Cardiac septum (tissue), 1 donor: Measurements from ENCODE around the gene AKAP13. TPM values are rescaled to one million over a fixed set of nuclear protein-coding genes. Genes with fewer than 3 reads are reported as not detected.

ENCODE experiments used
- DNase-seq: peaks from one replicate; pipeline ENCODE4 v3.0.0-alpha.2; 2020; ENCODE audit warnings: low spot score
- intact Hi-C: fragments of 100-400 bp; cut with DNase I; formaldehyde crosslinking; loops from one replicate; pipeline ENCODE4 v1.14.0; 2022
- total RNA-seq: library from RNA; stranded (reverse); fragmentation: NEBNext Ultra II Directional; extraction: Animal tissue kit (Norgen Biotek cat#: 25700); gene quantifications from one replicate; pipeline ENCODE4 v1.2.1, GENCODE V29; 2021
- donor health status: DM: no; HTN: no; CAD: no.

AKAP13 gene
- total RNA-seq, 1 donor from 2014 or later = 458 TPM

GRCh38 chr15:85404176-85404917 is 23.9 kb downstream of the AKAP13 start:
- intact Hi-C loops = loop anchor here (5.0 kb wide), 1 partner anchor 48 kb away; no protein-coding TSS in a partner anchor
- DNase-seq = no peak

- DNase-seq = no peak
- intact Hi-C loops = loop anchor here (5.0 kb wide), 1 partner anchor 47 kb away; no protein-coding TSS in a partner anchor
Measured at GRCh38 chr15:85404918-85405866, 24.8 kb downstream of the AKAP13 start.

- no peak for DNase-seq
- intact Hi-C loops = no loop called here
Measured at GRCh38 chr15:85406916-85407315, 26.5 kb downstream of the AKAP13 start.

- intact Hi-C loops = no loop called here
- DNase-seq = no peak
Measured at GRCh38 chr15:85407421-85408269, 27.2 kb downstream of the AKAP13 start.

GRCh38 chr15:85408270-85408746 is 27.9 kb downstream of the AKAP13 start:
- DNase-seq = no peak
- intact Hi-C loops = no loop called here

GRCh38 chr15:85412066-85412465 is 31.7 kb downstream of the AKAP13 start:
- intact Hi-C loops = loop anchor here (10.0 kb wide), 1 partner anchor 837 kb away; no protein-coding TSS in a partner anchor
- no peak for DNase-seq

GRCh38 chr15:85412956-85413854 is 32.8 kb downstream of the AKAP13 start:
- intact Hi-C loops = loop anchor here (10.0 kb wide), 1 partner anchor 838 kb away; no protein-coding TSS in a partner anchor
- peak; percentile 81 for DNase-seq

- intact Hi-C loops = loop anchor here (10.0 kb wide), 1 partner anchor 839 kb away; no protein-coding TSS in a partner anchor
- DNase-seq = no peak
Measured at GRCh38 chr15:85414037-85414436, 33.6 kb downstream of the AKAP13 start.

GRCh38 chr15:85414495-85414894 is 34.1 kb downstream of the AKAP13 start:
- intact Hi-C loops = loop anchor here (10.0 kb wide), 1 partner anchor 840 kb away; no protein-coding TSS in a partner anchor
- DNase-seq = no peak

GRCh38 chr15:85414991-85415390 is 34.6 kb downstream of the AKAP13 start:
- intact Hi-C loops = loop anchor here (10.0 kb wide), 1 partner anchor 840 kb away; no protein-coding TSS in a partner anchor
- no peak for DNase-seq

GRCh38 chr15:85415783-85416182 is 35.4 kb downstream of the AKAP13 start:
- intact Hi-C loops = loop anchor here (10.0 kb wide), 1 partner anchor 841 kb away; no protein-coding TSS in a partner anchor
- DNase-seq = no peak

GRCh38 chr15:85417276-85417675 is 36.9 kb downstream of the AKAP13 start:
- intact Hi-C loops = loop anchor here (10.0 kb wide), 1 partner anchor 842 kb away; no protein-coding TSS in a partner anchor
- DNase-seq = no peak

GRCh38 chr15:85419161-85419560 is 38.8 kb downstream of the AKAP13 start:
- intact Hi-C loops = loop anchor here (10.0 kb wide), 1 partner anchor 844 kb away; no protein-coding TSS in a partner anchor
- no peak for DNase-seq

- DNase-seq = no peak
- intact Hi-C loops = loop anchor here (5.0 kb wide), 1 partner anchor 89 kb away; no protein-coding TSS in a partner anchor
Measured at GRCh38 chr15:85421116-85421925, 40.9 kb downstream of the AKAP13 start.

- DNase-seq = no peak
- intact Hi-C loops = loop anchor here (5.0 kb wide), 1 partner anchor 90 kb away; no protein-coding TSS in a partner anchor
Measured at GRCh38 chr15:85422607-85423006, 42.2 kb downstream of the AKAP13 start.

- intact Hi-C loops = loop anchor here (5.0 kb wide), 1 partner anchor 91 kb away; no protein-coding TSS in a partner anchor
- DNase-seq = no peak
Measured at GRCh38 chr15:85423256-85423655, 42.9 kb downstream of the AKAP13 start.

- DNase-seq = no peak
- intact Hi-C loops = loop anchor here (5.0 kb wide), 1 partner anchor 92 kb away; no protein-coding TSS in a partner anchor
Measured at GRCh38 chr15:85424154-85424553, 43.8 kb downstream of the AKAP13 start.
